Type B pancreatic cell (in vitro differentiated cells): ENCODE measurements around the gene OR1E2. TPM values are rescaled to one million over a fixed set of nuclear protein-coding genes. Genes with fewer than 3 reads are reported as not detected.
"Not testable (repeated sequence)": the region's sequence is repeated elsewhere in the genome, so short reads cannot be mapped to it uniquely, and the experiment has no call there.

Experiments used
- DNase-seq: peaks from one replicate; pipeline ENCODE4 v3.0.0; 2021; ENCODE audit warnings: mixed read lengths; ENCODE audit not compliant: unreplicated experiment; ENCODE audit errors: extremely low spot score
- H3K27ac Mint-ChIP-seq: 2 replicates; pipeline ENCODE4 v1.8.0; 2021; ENCODE audit warnings: mild to moderate bottlenecking, mixed read lengths
- H3K27me3 Mint-ChIP-seq: 2 replicates; pipeline ENCODE4 v1.8.0; 2021; ENCODE audit warnings: mixed read lengths
- H3K36me3 Mint-ChIP-seq: 2 replicates; pipeline ENCODE4 v1.8.0; 2021; ENCODE audit warnings: mixed read lengths
- H3K4me1 Mint-ChIP-seq: one replicate; pipeline ENCODE4 v1.8.0; 2021; ENCODE audit warnings: mixed read lengths; ENCODE audit not compliant: unreplicated experiment
- H3K4me3 Mint-ChIP-seq: 2 replicates; pipeline ENCODE4 v1.8.0; 2021; ENCODE audit warnings: mild to moderate bottlenecking, mixed read lengths
- H3K9me3 Mint-ChIP-seq: 2 replicates; pipeline ENCODE4 v1.8.0; 2021; ENCODE audit warnings: mixed read lengths
- CTCF ChIP-seq: fragments of 200-600 bp; sonication (generic); conservative IDR thresholded peaks from 2 replicates; pipeline ENCODE4 v1.5.0; 2021; ENCODE audit warnings: antibody characterized with exemption, mild to moderate bottlenecking
- total RNA-seq: library from RNA; stranded (reverse); gene quantifications from 2 replicates; pipeline ENCODE4 v1.2.1, GENCODE V29; 2021; ENCODE audit warnings: low replicate concordance

The OR1E2 gene
- total RNA-seq, 1 donor from 2014 or later, result not detected

GRCh38 chr17:3447625-3448024 lies 14.0 kb upstream of the OR1E2 start:
- Mint-ChIP-seq H3K36me3 (no peaks in the 10 kb centered on the region), H3K4me3 (no peak overlapping the region), H3K27ac (no peak overlapping the region), H3K27me3 (peaks cover 17% of the 10 kb centered on the region), H3K9me3 (no peaks in the 10 kb centered on the region), H3K4me1 (no peaks in the 10 kb centered on the region)
- TF ChIP-seq CTCF, result no peak
- DNase-seq, result no peak

DNA sequence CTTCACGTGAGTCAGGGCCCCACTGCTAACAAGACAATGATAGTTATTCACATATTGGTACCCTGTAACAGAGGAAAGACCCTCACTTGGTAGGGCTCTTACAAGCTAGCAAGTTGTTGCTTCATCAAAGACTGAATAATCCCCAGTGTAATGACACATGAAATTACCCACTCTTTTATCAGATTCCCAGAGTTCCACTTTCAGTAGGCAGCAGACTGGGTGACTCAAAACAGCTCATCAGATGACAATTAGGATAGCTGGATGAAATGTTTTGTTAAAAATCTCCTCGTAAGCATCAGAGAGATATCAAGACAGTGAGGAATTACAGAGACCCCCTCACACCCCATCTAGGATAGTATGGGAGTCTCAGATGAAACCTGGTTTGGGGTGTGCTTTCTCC lies 6.8 kb upstream of the OR1E2 start:
- Mint-ChIP-seq H3K9me3 (no peaks in the 10 kb centered on the region), H3K36me3 (no peaks in the 10 kb centered on the region), H3K27me3 (peaks cover 41% of the 10 kb centered on the region), H3K27ac (no peak overlapping the region), H3K4me1 (no peaks in the 10 kb centered on the region), H3K4me3 (no peak overlapping the region)
- no peak for TF ChIP-seq CTCF
- no peak for DNase-seq

GRCh38 chr17:3438368-3438767 lies 4.7 kb upstream of the OR1E2 start:
- peaks cover 35% of the 10 kb centered on the region for H3K27me3 Mint-ChIP-seq
- no peaks in the 10 kb centered on the region for H3K4me1 Mint-ChIP-seq
- H3K4me3 Mint-ChIP-seq, result no peak overlapping the region

DNA sequence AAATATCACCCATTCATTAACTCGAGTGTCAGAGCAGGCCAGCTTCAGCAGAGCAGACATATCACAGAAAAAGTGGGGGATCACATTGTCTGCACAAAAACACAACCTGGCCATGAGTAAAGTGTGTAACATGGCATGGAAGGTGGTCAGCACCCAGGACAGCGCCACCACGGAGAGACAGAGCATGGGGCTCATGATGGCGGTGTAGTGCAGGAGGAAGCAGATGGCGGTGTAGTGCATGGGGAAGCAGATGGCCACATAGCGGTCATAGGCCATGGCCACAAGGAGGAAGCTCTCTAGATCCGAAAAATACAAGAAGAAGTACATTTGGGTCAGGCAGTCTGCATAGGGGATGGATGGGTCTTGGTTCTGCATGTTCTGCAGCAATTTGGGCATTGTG lies 426 bp downstream of the OR1E2 start:
- H3K36me3 Mint-ChIP-seq, H3K27me3 Mint-ChIP-seq, H3K9me3 Mint-ChIP-seq, H3K4me3 Mint-ChIP-seq, H3K4me1 Mint-ChIP-seq, DNase-seq, H3K27ac Mint-ChIP-seq: not testable (repeated sequence)

More at GRCh38 chr17:3438368-3438767, 4.7 kb upstream of the OR1E2 start:
- Mint-ChIP-seq H3K27ac (no peak overlapping the region), H3K36me3 (no peaks in the 10 kb centered on the region), H3K9me3 (peaks cover 5% of the 10 kb centered on the region)
- TF ChIP-seq CTCF, result no peak
- no peak for DNase-seq

GRCh38 chr17:3418222-3418621 lies 15.4 kb downstream of the OR1E2 start:
- H3K4me1 Mint-ChIP-seq, result no peaks in the 10 kb centered on the region
- H3K9me3 Mint-ChIP-seq, result peaks cover 3% of the 10 kb centered on the region
- no peak overlapping the region for H3K4me3 Mint-ChIP-seq
- H3K27ac Mint-ChIP-seq, result no peak overlapping the region
- no peak for DNase-seq
- no peaks in the 10 kb centered on the region for H3K27me3 Mint-ChIP-seq
- H3K36me3 Mint-ChIP-seq, result no peaks in the 10 kb centered on the region
- no peak for TF ChIP-seq CTCF

DNA sequence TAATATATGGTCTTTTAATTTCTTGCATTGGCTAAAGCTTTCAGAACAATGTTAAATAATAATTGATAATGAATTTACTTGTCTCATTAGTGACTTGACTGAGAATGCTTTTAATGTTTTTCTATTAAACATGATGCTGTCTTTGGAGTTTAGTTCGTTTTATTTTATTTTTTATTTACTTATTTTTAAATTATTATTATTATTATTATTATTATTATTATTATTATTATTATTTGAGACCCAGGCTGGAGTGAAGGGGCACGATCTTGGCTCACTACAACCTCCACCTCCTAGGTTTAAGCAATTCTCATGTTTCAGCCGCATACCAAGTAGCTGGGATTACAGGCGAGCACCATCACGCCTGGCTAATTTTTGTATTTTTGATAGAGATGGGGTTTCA lies 18.0 kb downstream of the OR1E2 start:
- H3K36me3 Mint-ChIP-seq, result no peaks in the 10 kb centered on the region
- peaks cover 5% of the 10 kb centered on the region for H3K9me3 Mint-ChIP-seq
- H3K4me1 Mint-ChIP-seq, result no peaks in the 10 kb centered on the region
- no peak overlapping the region for H3K4me3 Mint-ChIP-seq
- DNase-seq, result no peak
- H3K27me3 Mint-ChIP-seq, result no peaks in the 10 kb centered on the region
- TF ChIP-seq CTCF, result no peak
- H3K27ac Mint-ChIP-seq, result no peak overlapping the region

DNA sequence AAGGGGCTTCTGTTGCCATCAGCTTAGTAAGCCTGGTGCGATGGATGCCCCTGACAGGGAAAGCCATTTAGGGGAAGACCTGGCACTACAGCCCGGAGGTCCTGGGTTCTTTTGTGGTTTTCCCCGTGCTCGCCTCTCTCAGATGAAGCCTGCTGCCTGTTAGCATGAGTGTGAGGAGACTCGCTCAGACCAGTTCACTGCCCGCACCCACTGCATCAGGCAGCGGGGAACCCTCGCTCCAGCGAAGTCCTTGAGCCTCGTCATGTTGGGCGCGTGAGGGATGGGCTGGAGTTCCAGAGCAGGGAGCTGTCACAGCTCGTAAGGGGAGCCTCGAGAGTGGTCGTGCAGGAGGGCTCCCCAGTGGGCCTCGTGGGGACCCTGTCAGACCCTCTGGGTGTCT lies 21.4 kb downstream of the OR1E2 start:
- not testable (repeated sequence) for H3K27me3 Mint-ChIP-seq, H3K4me3 Mint-ChIP-seq, DNase-seq, H3K27ac Mint-ChIP-seq, H3K36me3 Mint-ChIP-seq, H3K4me1 Mint-ChIP-seq
- peaks cover 12% of the 10 kb centered on the region for H3K9me3 Mint-ChIP-seq
